ENCODE data around the gene PFAS.

Gene PFAS

DNA sequence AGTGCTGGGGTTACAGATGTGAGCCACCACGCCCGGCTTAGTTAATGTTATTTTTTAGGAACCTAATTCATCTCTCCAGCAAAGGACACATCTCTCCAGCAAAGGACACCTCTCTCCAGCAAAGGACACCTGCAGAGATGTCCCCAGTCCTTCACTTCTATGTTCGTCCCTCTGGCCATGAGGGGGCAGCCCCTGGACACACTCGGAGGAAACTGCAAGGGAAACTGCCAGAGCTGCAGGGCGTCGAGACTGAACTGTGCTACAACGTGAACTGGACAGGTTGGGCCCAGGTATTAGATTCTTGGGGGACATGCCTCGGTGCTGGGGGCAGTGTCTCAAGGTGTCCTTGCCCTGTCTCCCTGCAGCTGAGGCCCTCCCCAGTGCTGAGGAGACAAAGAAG, 4.7 kb downstream of the PFAS start:
- Histone ChIP-seq H3K36me3 (ENCODE audit: control insufficient read depth in 2 of 2, insufficient read depth in 2 of 2, low read length in 2 of 2) (peaks cover 10 to 28% of the 10 kb centered on the region in 2 donors), H3K4me3 (ENCODE audit: low read length in 2 of 2) (no peak overlapping the region), H3K9ac (ENCODE audit: low read depth in 1 of 2, low read length in 2 of 2) (no peak overlapping the region), H3K27ac (ENCODE audit: low read depth in 2 of 2, low read length in 2 of 2) (no peak overlapping the region), H3K27me3 (ENCODE audit: control insufficient read depth in 2 of 2, insufficient read depth in 2 of 2, low read length in 2 of 2) (no peaks in the 10 kb centered on the region), H3K9me3 (ENCODE audit: control insufficient read depth in 2 of 2, low read length in 2 of 2) (no peaks in the 10 kb centered on the region), H3K4me1 (ENCODE audit: control insufficient read depth in 2 of 2, insufficient read depth in 2 of 2, low read length in 2 of 2) (peaks cover 8% of the 10 kb centered on the region in 2 donors)

DNA sequence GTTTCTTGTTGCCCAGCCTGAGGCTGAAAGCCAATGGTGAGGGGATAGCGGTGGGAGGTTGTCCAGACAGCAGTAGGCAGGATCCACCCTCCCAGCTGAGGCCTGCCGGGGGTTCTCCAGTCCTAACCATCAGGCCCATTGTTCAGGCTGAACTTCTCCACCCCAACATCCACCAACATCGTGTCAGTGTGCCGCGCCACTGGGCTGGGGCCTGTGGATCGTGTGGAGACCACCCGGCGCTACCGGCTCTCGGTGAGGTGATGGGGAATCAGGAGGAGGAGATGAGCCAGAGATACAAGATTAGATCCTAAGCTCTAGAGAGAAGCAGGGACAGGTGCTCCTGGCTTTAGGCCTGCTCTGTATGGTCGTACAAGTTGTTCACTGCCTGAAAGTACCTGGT, 5.8 kb downstream of the PFAS start:
- Histone ChIP-seq H3K9me3 (ENCODE audit: control insufficient read depth in 2 of 2, low read length in 2 of 2) (no peaks in the 10 kb centered on the region), H3K4me1 (ENCODE audit: control insufficient read depth in 2 of 2, insufficient read depth in 2 of 2, low read length in 2 of 2) (peaks cover under 1 to 2% of the 10 kb centered on the region in 2 donors), H3K27me3 (ENCODE audit: control insufficient read depth in 2 of 2, insufficient read depth in 2 of 2, low read length in 2 of 2) (no peaks in the 10 kb centered on the region), H3K27ac (ENCODE audit: low read depth in 2 of 2, low read length in 2 of 2) (no peak overlapping the region), H3K9ac (ENCODE audit: low read depth in 1 of 2, low read length in 2 of 2) (no peak overlapping the region), H3K36me3 (ENCODE audit: control insufficient read depth in 2 of 2, insufficient read depth in 2 of 2, low read length in 2 of 2) (peaks cover 10 to 28% of the 10 kb centered on the region in 2 donors), H3K4me3 (ENCODE audit: low read length in 2 of 2) (no peak overlapping the region)

DNA sequence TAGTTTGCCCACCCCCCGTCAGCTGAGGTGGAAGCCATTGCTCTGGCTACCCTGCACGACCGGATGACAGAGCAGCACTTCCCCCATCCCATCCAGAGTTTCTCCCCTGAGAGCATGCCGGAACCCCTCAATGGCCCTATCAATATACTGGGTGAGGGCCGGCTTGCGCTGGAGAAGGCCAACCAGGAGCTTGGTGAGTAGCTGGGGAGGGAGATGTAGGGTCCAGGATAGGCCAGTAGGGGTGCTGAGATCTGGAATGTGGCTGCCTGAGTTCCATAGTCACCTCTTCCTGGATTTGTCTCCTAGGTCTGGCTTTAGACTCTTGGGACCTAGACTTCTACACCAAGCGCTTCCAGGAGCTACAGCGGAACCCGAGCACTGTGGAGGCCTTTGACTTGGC, 6.4 kb downstream of the PFAS start:
- H3K9me3 ChIP-seq (ENCODE audit: control insufficient read depth in 2 of 2, low read length in 2 of 2) = no peaks in the 10 kb centered on the region
- no peaks in the 10 kb centered on the region for H3K4me1 ChIP-seq (ENCODE audit: control insufficient read depth in 2 of 2, insufficient read depth in 2 of 2, low read length in 2 of 2)
- H3K9ac ChIP-seq (ENCODE audit: low read depth in 1 of 2, low read length in 2 of 2) = no peak overlapping the region
- no peak overlapping the region for H3K27ac ChIP-seq (ENCODE audit: low read depth in 2 of 2, low read length in 2 of 2)
- no peak overlapping the region for H3K4me3 ChIP-seq (ENCODE audit: low read length in 2 of 2)
- peaks cover 10 to 28% of the 10 kb centered on the region in 2 donors for H3K36me3 ChIP-seq (ENCODE audit: control insufficient read depth in 2 of 2, insufficient read depth in 2 of 2, low read length in 2 of 2)
- no peaks in the 10 kb centered on the region for H3K27me3 ChIP-seq (ENCODE audit: control insufficient read depth in 2 of 2, insufficient read depth in 2 of 2, low read length in 2 of 2)

DNA sequence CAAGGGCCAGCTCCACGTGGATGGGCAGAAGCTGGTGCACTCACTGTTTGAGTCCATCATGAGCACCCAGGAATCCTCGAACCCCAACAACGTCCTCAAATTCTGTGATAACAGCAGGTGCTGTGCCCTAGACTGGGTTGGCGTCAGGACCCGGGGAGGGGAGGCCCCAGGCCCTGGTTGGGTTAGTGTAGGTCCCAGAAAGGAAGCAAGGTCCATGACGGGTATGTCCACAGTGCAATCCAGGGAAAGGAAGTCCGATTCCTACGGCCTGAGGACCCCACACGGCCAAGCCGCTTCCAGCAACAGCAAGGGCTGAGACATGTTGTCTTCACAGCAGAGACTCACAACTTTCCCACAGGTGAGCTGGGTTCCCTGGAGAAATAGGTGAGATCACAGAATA, 7.2 kb downstream of the PFAS start:
- peaks cover 10 to 28% of the 10 kb centered on the region in 2 donors for H3K36me3 ChIP-seq (ENCODE audit: control insufficient read depth in 2 of 2, insufficient read depth in 2 of 2, low read length in 2 of 2)
- no peaks in the 10 kb centered on the region for H3K27me3 ChIP-seq (ENCODE audit: control insufficient read depth in 2 of 2, insufficient read depth in 2 of 2, low read length in 2 of 2)
- no peak overlapping the region for H3K27ac ChIP-seq (ENCODE audit: low read depth in 2 of 2, low read length in 2 of 2)
- no peak overlapping the region for H3K9ac ChIP-seq (ENCODE audit: low read depth in 1 of 2, low read length in 2 of 2)
- no peaks in the 10 kb centered on the region for H3K4me1 ChIP-seq (ENCODE audit: control insufficient read depth in 2 of 2, insufficient read depth in 2 of 2, low read length in 2 of 2)
- no peak overlapping the region for H3K4me3 ChIP-seq (ENCODE audit: low read length in 2 of 2)
- no peaks in the 10 kb centered on the region for H3K9me3 ChIP-seq (ENCODE audit: control insufficient read depth in 2 of 2, low read length in 2 of 2)

DNA sequence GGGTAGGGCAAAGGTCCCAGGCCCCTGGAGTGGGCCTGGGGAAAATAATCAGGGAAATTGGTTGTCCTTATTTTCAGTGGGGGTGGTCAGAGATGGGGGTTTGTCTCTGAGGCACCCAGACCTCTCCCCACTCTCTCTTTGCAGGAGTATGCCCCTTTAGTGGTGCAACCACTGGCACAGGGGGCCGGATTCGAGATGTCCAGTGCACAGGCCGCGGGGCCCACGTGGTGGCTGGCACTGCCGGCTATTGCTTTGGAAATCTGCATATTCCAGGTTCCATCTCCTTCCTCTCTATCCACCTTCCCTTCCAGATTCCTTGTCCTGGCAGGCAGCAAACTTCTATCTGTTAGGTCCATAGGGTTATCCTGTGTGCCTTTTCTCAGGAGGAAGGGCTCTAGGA, 7.6 kb downstream of the PFAS start:
- H3K36me3 ChIP-seq (ENCODE audit: control insufficient read depth in 2 of 2, insufficient read depth in 2 of 2, low read length in 2 of 2) = peaks cover 10 to 28% of the 10 kb centered on the region in 2 donors
- H3K4me1 ChIP-seq (ENCODE audit: control insufficient read depth in 2 of 2, insufficient read depth in 2 of 2, low read length in 2 of 2) = no peaks in the 10 kb centered on the region

DNA sequence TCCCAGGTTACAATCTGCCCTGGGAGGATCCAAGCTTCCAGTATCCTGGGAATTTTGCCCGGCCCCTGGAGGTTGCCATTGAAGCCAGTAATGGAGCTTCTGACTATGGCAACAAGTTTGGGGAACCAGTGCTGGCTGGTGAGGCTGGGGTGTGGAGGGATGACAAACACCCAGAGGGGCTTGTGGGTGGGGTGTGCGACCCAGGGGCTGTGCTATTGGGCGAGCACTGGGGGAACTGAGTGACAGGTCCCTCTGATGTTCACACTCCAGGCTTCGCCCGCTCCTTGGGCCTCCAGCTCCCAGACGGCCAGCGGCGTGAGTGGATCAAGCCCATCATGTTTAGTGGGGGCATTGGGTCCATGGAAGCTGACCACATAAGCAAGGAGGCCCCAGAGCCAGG, 8.7 kb downstream of the PFAS start:
- no peak overlapping the region for H3K27ac ChIP-seq (ENCODE audit: low read depth in 2 of 2, low read length in 2 of 2)
- H3K4me3 ChIP-seq (ENCODE audit: low read length in 2 of 2) = no peak overlapping the region
- H3K4me1 ChIP-seq (ENCODE audit: control insufficient read depth in 2 of 2, insufficient read depth in 2 of 2, low read length in 2 of 2) = no peaks in the 10 kb centered on the region
- H3K9ac ChIP-seq (ENCODE audit: low read depth in 1 of 2, low read length in 2 of 2) = no peak overlapping the region
- H3K27me3 ChIP-seq (ENCODE audit: control insufficient read depth in 2 of 2, insufficient read depth in 2 of 2, low read length in 2 of 2) = no peaks in the 10 kb centered on the region
- H3K9me3 ChIP-seq (ENCODE audit: control insufficient read depth in 2 of 2, low read length in 2 of 2) = no peaks in the 10 kb centered on the region
- peaks cover 10 to 30% of the 10 kb centered on the region in 2 donors for H3K36me3 ChIP-seq (ENCODE audit: control insufficient read depth in 2 of 2, insufficient read depth in 2 of 2, low read length in 2 of 2)

More for the DNA sequence above, 7.6 kb downstream of the PFAS start:
- Histone ChIP-seq H3K27me3 (ENCODE audit: control insufficient read depth in 2 of 2, insufficient read depth in 2 of 2, low read length in 2 of 2) (no peaks in the 10 kb centered on the region), H3K9me3 (ENCODE audit: control insufficient read depth in 2 of 2, low read length in 2 of 2) (no peaks in the 10 kb centered on the region), H3K9ac (ENCODE audit: low read depth in 1 of 2, low read length in 2 of 2) (no peak overlapping the region), H3K4me3 (ENCODE audit: low read length in 2 of 2) (no peak overlapping the region), H3K27ac (ENCODE audit: low read depth in 2 of 2, low read length in 2 of 2) (no peak overlapping the region)

DNA sequence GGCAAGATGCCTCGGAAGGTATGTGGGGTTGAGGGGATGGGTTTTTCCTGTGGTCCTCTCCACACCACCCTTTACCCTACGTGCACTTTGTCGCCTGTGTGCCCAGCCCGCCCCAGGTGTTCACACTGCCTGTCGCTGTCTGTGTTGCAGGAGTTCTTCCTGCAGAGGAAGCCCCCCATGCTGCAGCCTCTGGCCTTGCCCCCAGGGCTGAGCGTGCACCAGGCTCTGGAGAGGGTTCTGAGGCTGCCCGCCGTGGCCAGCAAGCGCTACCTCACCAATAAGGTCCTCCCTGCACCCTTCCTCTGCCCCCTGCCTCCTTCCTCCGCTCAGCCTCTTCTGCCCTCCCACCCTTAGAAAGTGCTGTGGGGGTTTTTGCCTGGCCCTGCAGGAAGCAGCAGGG, 15.2 kb downstream of the PFAS start:
- no peak overlapping the region for H3K27ac ChIP-seq (ENCODE audit: low read depth in 2 of 2, low read length in 2 of 2)
- no peak overlapping the region for H3K9ac ChIP-seq (ENCODE audit: low read depth in 1 of 2, low read length in 2 of 2)
- H3K27me3 ChIP-seq (ENCODE audit: control insufficient read depth in 2 of 2, insufficient read depth in 2 of 2, low read length in 2 of 2) = no peaks in the 10 kb centered on the region
- no peaks in the 10 kb centered on the region for H3K4me1 ChIP-seq (ENCODE audit: control insufficient read depth in 2 of 2, insufficient read depth in 2 of 2, low read length in 2 of 2)
- no peaks in the 10 kb centered on the region for H3K9me3 ChIP-seq (ENCODE audit: control insufficient read depth in 2 of 2, low read length in 2 of 2)
- no peak overlapping the region for H3K4me3 ChIP-seq (ENCODE audit: low read length in 2 of 2)
- peaks cover 24 to 35% of the 10 kb centered on the region in 2 donors for H3K36me3 ChIP-seq (ENCODE audit: control insufficient read depth in 2 of 2, insufficient read depth in 2 of 2, low read length in 2 of 2)

DNA sequence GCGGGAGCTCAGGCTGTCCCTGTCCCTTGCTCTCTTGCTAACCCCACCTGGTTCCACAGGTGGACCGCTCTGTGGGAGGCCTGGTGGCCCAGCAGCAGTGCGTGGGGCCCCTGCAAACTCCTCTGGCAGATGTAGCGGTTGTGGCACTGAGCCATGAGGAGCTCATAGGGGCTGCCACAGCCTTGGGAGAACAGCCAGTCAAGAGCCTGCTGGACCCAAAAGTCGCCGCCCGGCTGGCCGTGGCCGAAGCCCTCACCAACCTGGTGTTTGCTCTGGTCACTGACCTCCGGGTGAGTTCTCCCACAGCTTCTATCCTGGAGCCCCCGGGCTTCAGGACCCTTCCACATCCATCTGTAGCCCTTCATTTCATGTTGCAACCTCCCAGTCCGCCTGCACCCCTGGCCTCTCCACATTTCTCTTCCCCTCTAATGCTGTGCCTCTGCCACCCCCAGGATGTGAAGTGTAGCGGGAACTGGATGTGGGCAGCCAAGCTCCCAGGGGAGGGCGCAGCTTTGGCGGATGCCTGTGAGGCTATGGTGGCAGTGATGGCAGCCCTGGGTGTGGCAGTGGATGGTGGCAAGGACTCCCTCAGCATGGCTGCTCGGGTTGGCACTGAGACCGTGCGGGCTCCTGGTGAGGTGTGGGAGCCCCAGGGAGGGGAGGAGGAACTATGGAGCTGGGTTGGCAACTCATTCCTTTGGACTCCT, 15.9 kb downstream of the PFAS start:
- Histone ChIP-seq H3K36me3 (ENCODE audit: control insufficient read depth in 2 of 2, insufficient read depth in 2 of 2, low read length in 2 of 2) (peaks cover 24 to 39% of the 10 kb centered on the region in 2 donors), H3K4me3 (ENCODE audit: low read length in 2 of 2) (no peak overlapping the region), H3K9ac (ENCODE audit: low read depth in 1 of 2, low read length in 2 of 2) (no peak overlapping the region), H3K4me1 (ENCODE audit: control insufficient read depth in 2 of 2, insufficient read depth in 2 of 2, low read length in 2 of 2) (no peaks in the 10 kb centered on the region), H3K9me3 (ENCODE audit: control insufficient read depth in 2 of 2, low read length in 2 of 2) (no peaks in the 10 kb centered on the region), H3K27me3 (ENCODE audit: control insufficient read depth in 2 of 2, insufficient read depth in 2 of 2, low read length in 2 of 2) (no peaks in the 10 kb centered on the region), H3K27ac (ENCODE audit: low read depth in 2 of 2, low read length in 2 of 2) (no peak overlapping the region)

DNA sequence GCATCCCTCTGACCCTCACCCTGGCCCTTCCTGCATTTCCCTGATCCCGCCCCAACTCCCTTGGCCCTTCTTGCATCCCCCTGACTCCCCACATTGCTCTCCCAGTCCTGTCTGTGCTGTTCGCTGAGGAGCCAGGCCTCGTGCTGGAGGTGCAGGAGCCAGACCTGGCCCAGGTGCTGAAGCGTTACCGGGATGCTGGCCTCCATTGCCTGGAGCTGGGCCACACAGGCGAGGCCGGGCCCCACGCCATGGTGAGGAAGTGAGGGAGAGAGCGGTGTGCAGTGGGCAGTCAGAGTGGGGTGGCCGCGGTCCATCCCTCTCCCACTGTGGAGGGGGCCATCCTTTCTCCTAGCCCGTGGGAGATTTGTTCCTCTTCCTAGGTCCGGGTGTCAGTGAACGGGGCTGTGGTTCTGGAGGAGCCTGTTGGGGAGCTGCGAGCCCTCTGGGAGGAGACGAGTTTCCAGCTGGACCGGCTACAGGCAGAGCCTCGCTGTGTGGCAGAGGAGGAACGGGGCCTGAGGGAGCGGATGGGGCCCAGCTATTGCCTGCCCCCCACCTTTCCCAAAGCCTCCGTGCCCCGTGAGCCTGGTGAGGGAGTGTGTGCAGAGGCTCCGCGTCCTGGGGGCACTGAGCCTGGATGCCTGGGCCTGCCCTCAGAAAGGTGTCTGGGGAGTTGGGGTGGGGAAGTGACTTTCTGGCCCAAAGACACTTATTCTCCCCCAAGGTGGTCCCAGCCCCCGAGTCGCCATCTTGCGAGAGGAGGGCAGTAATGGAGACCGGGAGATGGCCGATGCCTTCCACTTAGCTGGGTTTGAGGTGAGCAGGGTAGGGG, 17.8 kb downstream of the PFAS start:
- H3K27ac ChIP-seq (ENCODE audit: low read depth in 2 of 2, low read length in 2 of 2) = no peak overlapping the region
- no peaks in the 10 kb centered on the region for H3K9me3 ChIP-seq (ENCODE audit: control insufficient read depth in 2 of 2, low read length in 2 of 2)
- H3K36me3 ChIP-seq (ENCODE audit: control insufficient read depth in 2 of 2, insufficient read depth in 2 of 2, low read length in 2 of 2) = peaks cover 24 to 39% of the 10 kb centered on the region in 2 donors
- no peak overlapping the region for H3K4me3 ChIP-seq (ENCODE audit: low read length in 2 of 2)
- H3K9ac ChIP-seq (ENCODE audit: low read depth in 1 of 2, low read length in 2 of 2) = no peak overlapping the region
- H3K4me1 ChIP-seq (ENCODE audit: control insufficient read depth in 2 of 2, insufficient read depth in 2 of 2, low read length in 2 of 2) = no peaks in the 10 kb centered on the region
- H3K27me3 ChIP-seq (ENCODE audit: control insufficient read depth in 2 of 2, insufficient read depth in 2 of 2, low read length in 2 of 2) = no peaks in the 10 kb centered on the region

DNA sequence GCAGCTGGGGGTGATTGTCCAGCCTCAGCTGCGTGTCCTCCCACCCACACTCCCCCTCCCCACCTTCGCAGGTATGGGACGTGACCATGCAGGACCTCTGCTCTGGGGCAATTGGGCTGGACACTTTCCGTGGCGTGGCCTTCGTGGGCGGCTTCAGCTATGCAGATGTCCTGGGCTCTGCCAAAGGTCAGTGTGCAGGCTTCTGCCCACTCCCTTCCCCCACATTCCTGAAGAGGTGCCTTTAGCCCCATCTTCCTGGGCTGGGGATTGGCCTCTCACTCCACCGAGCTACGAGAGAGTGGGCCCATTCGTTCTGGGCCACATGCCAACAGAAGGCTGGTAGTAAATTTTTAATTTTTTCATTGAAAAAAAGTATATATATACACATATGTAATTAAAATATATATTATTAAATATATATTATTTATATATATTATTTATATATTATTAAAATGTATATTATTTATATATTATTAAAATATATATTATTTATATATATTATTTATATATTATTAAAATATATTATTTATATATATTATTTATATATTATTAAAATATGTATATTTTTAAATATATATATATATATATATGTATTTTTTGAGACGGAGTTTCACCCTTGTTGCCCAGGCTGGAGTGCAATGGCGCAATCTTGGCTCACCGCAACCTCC, 18.5 kb downstream of the PFAS start:
- Histone ChIP-seq H3K4me3 (ENCODE audit: low read length in 2 of 2) (no peak overlapping the region), H3K27me3 (ENCODE audit: control insufficient read depth in 2 of 2, insufficient read depth in 2 of 2, low read length in 2 of 2) (no peaks in the 10 kb centered on the region), H3K27ac (ENCODE audit: low read depth in 2 of 2, low read length in 2 of 2) (no peak overlapping the region), H3K36me3 (ENCODE audit: control insufficient read depth in 2 of 2, insufficient read depth in 2 of 2, low read length in 2 of 2) (peaks cover 24 to 38% of the 10 kb centered on the region in 2 donors), H3K9ac (ENCODE audit: low read depth in 1 of 2, low read length in 2 of 2) (no peak overlapping the region), H3K9me3 (ENCODE audit: control insufficient read depth in 2 of 2, low read length in 2 of 2) (no peaks in the 10 kb centered on the region), H3K4me1 (ENCODE audit: control insufficient read depth in 2 of 2, insufficient read depth in 2 of 2, low read length in 2 of 2) (no peaks in the 10 kb centered on the region)

Data from mucosa of rectum (tissue), 2 donors.